GM12864 (cell line): ENCODE measurements around the gene PPL.

ENCODE experiments used
- DNase-seq: peaks from one replicate; pipeline ENCODE4 v3.0.0-alpha.2; 2011; ENCODE audit warnings: low read depth
- H3K4me3 ChIP-seq: 2 replicates; pipeline ENCODE4 v1.5.1; 2011; ENCODE audit warnings: mild to moderate bottlenecking, low read depth, low read length, control low read depth
- TF ChIP-seq, protein P1 (sequence below): IDR thresholded peaks from 2 replicates; pipeline ENCODE4 v1.5.1; 2011; ENCODE audit warnings: low read depth, mild to moderate bottlenecking, moderate library complexity, low read length, control low read depth, inconsistent platforms; ENCODE audit errors: missing control alignments

Gene PPL

GRCh38 chr16:4880006-4880580, 56.9 kb downstream of the PPL start:
- H3K4me3 ChIP-seq = no peak overlapping the region
- DNase-seq = no peak
- TF ChIP-seq, protein P1, sequence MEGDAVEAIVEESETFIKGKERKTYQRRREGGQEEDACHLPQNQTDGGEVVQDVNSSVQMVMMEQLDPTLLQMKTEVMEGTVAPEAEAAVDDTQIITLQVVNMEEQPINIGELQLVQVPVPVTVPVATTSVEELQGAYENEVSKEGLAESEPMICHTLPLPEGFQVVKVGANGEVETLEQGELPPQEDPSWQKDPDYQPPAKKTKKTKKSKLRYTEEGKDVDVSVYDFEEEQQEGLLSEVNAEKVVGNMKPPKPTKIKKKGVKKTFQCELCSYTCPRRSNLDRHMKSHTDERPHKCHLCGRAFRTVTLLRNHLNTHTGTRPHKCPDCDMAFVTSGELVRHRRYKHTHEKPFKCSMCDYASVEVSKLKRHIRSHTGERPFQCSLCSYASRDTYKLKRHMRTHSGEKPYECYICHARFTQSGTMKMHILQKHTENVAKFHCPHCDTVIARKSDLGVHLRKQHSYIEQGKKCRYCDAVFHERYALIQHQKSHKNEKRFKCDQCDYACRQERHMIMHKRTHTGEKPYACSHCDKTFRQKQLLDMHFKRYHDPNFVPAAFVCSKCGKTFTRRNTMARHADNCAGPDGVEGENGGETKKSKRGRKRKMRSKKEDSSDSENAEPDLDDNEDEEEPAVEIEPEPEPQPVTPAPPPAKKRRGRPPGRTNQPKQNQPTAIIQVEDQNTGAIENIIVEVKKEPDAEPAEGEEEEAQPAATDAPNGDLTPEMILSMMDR = no peak

DNA sequence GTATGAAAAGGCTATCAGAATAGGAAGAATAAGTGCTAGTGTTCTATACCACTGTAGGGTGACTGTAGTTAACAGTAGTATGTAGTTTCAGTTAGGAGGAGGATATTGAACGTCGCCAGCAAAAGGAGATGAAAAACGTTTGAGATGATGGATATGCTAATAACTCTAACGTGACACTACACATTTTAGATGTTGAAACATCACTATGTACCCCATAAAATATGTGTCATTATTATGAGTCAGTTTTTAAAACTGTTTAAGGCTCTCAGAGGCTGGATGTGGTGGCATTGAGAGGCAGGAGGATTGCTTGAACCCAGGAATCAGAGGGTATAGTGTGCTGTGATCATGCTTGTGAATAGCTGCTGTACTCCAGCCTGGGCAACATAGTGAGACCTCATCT, 57.9 kb downstream of the PPL start:
- no peak overlapping the region for H3K4me3 ChIP-seq
- TF ChIP-seq, protein P1 = no peak
- DNase-seq = no peak

- TF ChIP-seq, protein P1 = no peak
- H3K4me3 ChIP-seq = no peak overlapping the region
- DNase-seq = no peak
Measured at GRCh38 chr16:4877380-4877685, 59.6 kb downstream of the PPL start.

DNA sequence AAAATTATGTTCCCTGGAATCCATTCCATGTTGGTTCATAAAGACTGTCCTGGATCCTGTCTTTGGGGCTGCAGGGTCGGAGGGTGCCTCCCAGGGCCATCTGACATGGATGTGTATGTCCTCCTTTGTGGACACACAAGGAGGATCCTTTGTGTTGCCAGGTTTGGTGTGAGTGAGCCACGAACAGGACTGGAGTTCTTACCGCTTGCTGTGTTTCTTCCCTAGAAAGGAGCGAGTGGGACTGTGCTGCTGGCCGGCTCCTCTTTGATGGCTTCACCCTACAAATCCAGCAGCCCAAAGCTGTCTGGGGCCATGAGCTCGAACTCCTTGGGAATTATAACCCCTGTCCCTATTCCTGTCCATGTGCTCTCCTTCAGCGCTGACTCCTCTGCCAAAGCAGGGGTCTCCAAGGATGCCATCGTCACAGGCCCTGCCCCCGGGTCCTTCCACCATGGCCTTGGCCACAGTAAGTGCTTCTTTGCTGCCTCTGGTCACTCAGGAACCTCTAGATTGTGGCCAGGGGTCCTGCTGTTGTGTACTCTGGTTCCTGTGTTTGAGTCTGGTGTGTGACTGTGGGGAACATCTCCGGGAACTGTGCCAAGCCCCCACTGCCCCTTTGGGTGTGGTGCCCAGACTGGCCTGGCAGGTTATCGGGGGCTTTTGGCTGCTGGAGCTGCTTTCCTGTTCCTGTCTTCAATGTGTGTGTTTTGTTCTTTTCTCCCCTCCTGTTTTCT, 60.1 kb downstream of the PPL start:
- no peak overlapping the region for H3K4me3 ChIP-seq
- no peak for DNase-seq
- TF ChIP-seq, protein P1 = no peak

GRCh38 chr16:4874666-4875065, 62.3 kb downstream of the PPL start:
- H3K4me3 ChIP-seq = no peak overlapping the region
- DNase-seq = no peak
- TF ChIP-seq, protein P1 = no peak

DNA sequence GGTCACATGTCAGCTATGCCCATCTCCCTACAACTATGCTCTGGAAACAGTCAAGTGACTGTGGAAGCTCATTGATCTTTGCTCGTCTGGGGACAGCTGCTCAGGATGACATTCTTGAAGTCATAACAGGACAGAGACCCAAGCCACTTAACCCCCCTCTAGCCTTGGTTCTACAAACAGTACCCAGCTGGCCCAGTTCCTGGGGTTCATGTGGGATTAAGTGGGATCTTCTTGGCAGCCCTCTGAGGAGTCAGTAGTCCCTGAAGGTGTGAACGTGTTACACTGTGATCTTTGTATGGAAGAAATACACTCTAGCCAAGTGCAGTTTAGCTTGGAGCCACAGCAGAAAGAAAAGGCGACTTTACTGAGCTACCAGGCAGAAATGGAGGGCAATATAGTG, 63.9 kb downstream of the PPL start:
- no peak overlapping the region for H3K4me3 ChIP-seq
- TF ChIP-seq, protein P1 = no peak
- DNase-seq = no peak

DNA sequence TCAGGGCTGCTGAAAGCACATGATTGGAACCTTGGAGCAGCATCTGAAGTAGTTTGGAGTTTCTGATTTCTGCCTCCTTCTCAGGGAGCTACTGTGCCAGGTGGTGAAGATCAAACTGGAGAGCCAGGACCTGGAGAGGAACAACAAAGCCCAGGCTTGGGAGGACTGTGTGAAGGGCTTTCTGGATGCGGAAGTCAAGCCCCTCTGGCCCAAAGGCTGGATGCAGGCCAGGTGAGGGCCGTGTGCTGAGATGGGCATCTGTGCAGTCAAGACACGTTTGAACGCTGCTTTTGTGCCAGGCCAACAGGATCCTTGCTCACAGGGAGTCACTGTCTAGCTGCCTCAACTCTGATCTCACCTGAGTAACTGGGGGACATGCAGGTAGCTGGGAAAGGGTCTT, 65.9 kb downstream of the PPL start:
- no peak overlapping the region for H3K4me3 ChIP-seq

More for the DNA sequence above, 65.9 kb downstream of the PPL start:
- TF ChIP-seq, protein P1 = no peak
- DNase-seq = no peak
